Progenitor cell of endocrine pancreas (in vitro differentiated cells): ENCODE measurements around the gene PARD6B. TPM values are rescaled to one million over a fixed set of nuclear protein-coding genes. Genes with fewer than 3 reads are reported as not detected.

Source experiments
- DNase-seq: peaks from one replicate; pipeline ENCODE4 v3.0.0; 2021; ENCODE audit warnings: low spot score; ENCODE audit not compliant: unreplicated experiment
- H3K27ac Mint-ChIP-seq: 2 replicates; pipeline ENCODE4 v1.8.0; 2021; ENCODE audit warnings: mild to moderate bottlenecking, moderate library complexity, mixed read lengths
- H3K27me3 Mint-ChIP-seq: 2 replicates; pipeline ENCODE4 v1.8.0; 2021; ENCODE audit warnings: mixed read lengths
- H3K36me3 Mint-ChIP-seq: 2 replicates; pipeline ENCODE4 v1.8.0; 2022; ENCODE audit warnings: mixed read lengths; ENCODE audit not compliant: insufficient read depth
- H3K4me1 Mint-ChIP-seq: 2 replicates; pipeline ENCODE4 v1.8.0; 2021; ENCODE audit warnings: low read depth, mixed read lengths
- H3K4me3 Mint-ChIP-seq: 2 replicates; pipeline ENCODE4 v1.8.0; 2021; ENCODE audit warnings: low read depth, mild to moderate bottlenecking, moderate library complexity, mixed read lengths
- H3K9me3 Mint-ChIP-seq: 2 replicates; pipeline ENCODE4 v1.8.0; 2021; ENCODE audit warnings: low read depth, mixed read lengths
- CTCF ChIP-seq: fragments of 200-600 bp; sonication (generic); IDR thresholded peaks from one replicate; pipeline ENCODE4 v1.5.0; 2021; ENCODE audit warnings: antibody characterized with exemption, mild to moderate bottlenecking; ENCODE audit not compliant: unreplicated experiment
- total RNA-seq: library from RNA; stranded (reverse); gene quantifications from 2 replicates; pipeline ENCODE4 v1.2.1, GENCODE V29; 2021

PARD6B gene
- total RNA-seq, 1 donor from 2014 or later: 29.7 TPM

- Mint-ChIP-seq H3K36me3 (no peaks in the 10 kb centered on the region), H3K9me3 (no peaks in the 10 kb centered on the region), H3K27ac (no peak overlapping the region), H3K4me1 (peaks cover 6% of the 10 kb centered on the region), H3K4me3 (no peak overlapping the region), H3K27me3 (no peaks in the 10 kb centered on the region)
- TF ChIP-seq CTCF: no peak
- DNase-seq: no peak
Observed at GRCh38 chr20:50786703-50787102, 55.3 kb downstream of the PARD6B start.

- Mint-ChIP-seq H3K9me3 (no peaks in the 10 kb centered on the region), H3K36me3 (no peaks in the 10 kb centered on the region), H3K27ac (peak overlapping the region; percentile 77), H3K4me1 (peaks cover 6% of the 10 kb centered on the region), H3K27me3 (no peaks in the 10 kb centered on the region), H3K4me3 (no peak overlapping the region)
- no peak for DNase-seq
- TF ChIP-seq CTCF: no peak
Observed at GRCh38 chr20:50787181-50787580, 55.8 kb downstream of the PARD6B start.

GRCh38 chr20:50788045-50788991 lies 56.9 kb downstream of the PARD6B start:
- H3K27ac Mint-ChIP-seq: peak overlapping the region; percentile 29
- no peak for DNase-seq
- no peaks in the 10 kb centered on the region for H3K36me3 Mint-ChIP-seq
- H3K27me3 Mint-ChIP-seq: no peaks in the 10 kb centered on the region
- H3K4me3 Mint-ChIP-seq: no peak overlapping the region
- H3K9me3 Mint-ChIP-seq: no peaks in the 10 kb centered on the region
- peaks cover 11% of the 10 kb centered on the region for H3K4me1 Mint-ChIP-seq
- peak; percentile 48 for TF ChIP-seq CTCF

GRCh38 chr20:50789968-50790650 lies 58.7 kb downstream of the PARD6B start:
- H3K36me3 Mint-ChIP-seq: no peaks in the 10 kb centered on the region
- H3K27me3 Mint-ChIP-seq: no peaks in the 10 kb centered on the region
- no peak for TF ChIP-seq CTCF
- H3K27ac Mint-ChIP-seq: peak overlapping the region; percentile 89
- H3K4me3 Mint-ChIP-seq: no peak overlapping the region
- H3K4me1 Mint-ChIP-seq: peaks cover 11% of the 10 kb centered on the region
- H3K9me3 Mint-ChIP-seq: no peaks in the 10 kb centered on the region
- no peak for DNase-seq

GRCh38 chr20:50790651-50791277 lies 59.4 kb downstream of the PARD6B start:
- no peaks in the 10 kb centered on the region for H3K27me3 Mint-ChIP-seq
- TF ChIP-seq CTCF: peak; percentile 82
- no peak overlapping the region for H3K4me3 Mint-ChIP-seq
- no peaks in the 10 kb centered on the region for H3K36me3 Mint-ChIP-seq
- H3K27ac Mint-ChIP-seq: peak overlapping the region; percentile 97
- peak; percentile 92 for DNase-seq
- peaks cover 11% of the 10 kb centered on the region for H3K4me1 Mint-ChIP-seq
- no peaks in the 10 kb centered on the region for H3K9me3 Mint-ChIP-seq
